H1 (cell line): ENCODE data around the gene MRPS24. TPM values are rescaled to one million over a fixed set of nuclear protein-coding genes. Genes with fewer than 3 reads are reported as not detected.

Source experiments
- CTCF ChIA-PET: fragments of 300-600 bp; sonication (Branson Sonifier 250); formaldehyde crosslinking; loops from one replicate; lab custom pipeline; 2021; ENCODE audit not compliant: partially characterized antibody; lab: Charles Lee
- POLR2A ChIA-PET: fragments of 300-600 bp; sonication (Branson Sonifier 250); formaldehyde crosslinking; loops from one replicate; lab custom pipeline; 2021; ENCODE audit warnings: inconsistent platforms; ENCODE audit not compliant: partially characterized antibody; lab: Charles Lee
- DNase-seq, 2 experiments: peaks; one replicate each; pipeline versions ENCODE4 v3.0.0 to v3.0.0-alpha.2; 2010 to 2022; ENCODE audit warnings: low spot score in 2 of 2, low read depth in 1 of 2, mixed read lengths in 1 of 2
- FAIRE-seq: peaks from 2 replicates; lab custom pipeline; 2011; peaks lifted over from hg19 to GRCh38; lab: Jason Lieb, UNC
- H2AFZ ChIP-seq: 2 replicates; pipeline ENCODE4 v1.8.1; 2012; ENCODE audit warnings: low read length, inconsistent platforms
- H2AK5ac ChIP-seq: 2 replicates; pipeline ENCODE4 v1.6.1; 2013; ENCODE audit warnings: low read depth, low read length
- H2BK120ac ChIP-seq: replicated peaks from 2 replicates; pipeline ENCODE3; 2013; ENCODE audit warnings: low read depth, low read length, inconsistent platforms
- H2BK12ac ChIP-seq: 2 replicates; pipeline ENCODE4 v1.6.1; 2013; ENCODE audit warnings: low read depth, low read length
- H2BK15ac ChIP-seq: 2 replicates; pipeline ENCODE4 v1.6.1; 2013; ENCODE audit warnings: low read length
- H2BK20ac ChIP-seq: 2 replicates; pipeline ENCODE4 v1.6.1; 2013; ENCODE audit warnings: low read length
- H2BK5ac ChIP-seq: 2 replicates; pipeline ENCODE4 v1.6.1; 2013; ENCODE audit warnings: low read depth, low read length
- H3K14ac ChIP-seq: 2 replicates; pipeline ENCODE4 v1.6.1; 2013; ENCODE audit warnings: inconsistent platforms; ENCODE audit not compliant: insufficient read length
- H3K18ac ChIP-seq: 2 replicates; pipeline ENCODE4 v1.6.1; 2013; ENCODE audit warnings: low read length; ENCODE audit errors: extremely low read depth
- H3K23ac ChIP-seq: 2 replicates; pipeline ENCODE4 v1.6.1; 2013; ENCODE audit warnings: inconsistent platforms; ENCODE audit not compliant: insufficient read length
- H3K23me2 ChIP-seq: 2 replicates; pipeline ENCODE4 v1.6.1; 2013; ENCODE audit warnings: low read depth, low read length
- H3K27ac ChIP-seq: 2 replicates; pipeline ENCODE4 v1.6.1; 2011; ENCODE audit warnings: low read depth, low read length, inconsistent platforms
- H3K27me3 ChIP-seq, 4 experiments: replicated peaks in 1 of 4; 1 replicate in 1 of 4; 2 replicates in 3 of 4; pipeline versions ENCODE4 v1.6.1 to v1.8.1; 2011 to 2013; ENCODE audit warnings: low read length in 3 of 4, mild to moderate bottlenecking in 3 of 4, inconsistent platforms in 2 of 4, mixed read lengths in 2 of 4, moderate library complexity in 1 of 4; ENCODE audit not compliant: control insufficient read depth in 3 of 4, insufficient read depth in 3 of 4; ENCODE audit errors: extremely low read depth in 1 of 4
- H3K36me3 ChIP-seq, 4 experiments: 2 replicates each; pipeline versions ENCODE4 v1.6.1 to v1.8.1; 2011 to 2013; ENCODE audit warnings: mild to moderate bottlenecking in 4 of 4, low read length in 3 of 4, moderate library complexity in 2 of 4, control low read depth in 1 of 4, inconsistent platforms in 1 of 4; ENCODE audit not compliant: insufficient read depth in 4 of 4, control insufficient read depth in 2 of 4
- H3K4ac ChIP-seq: replicated peaks from 2 replicates; pipeline ENCODE3; 2013; ENCODE audit warnings: low read length, low read depth, mixed read lengths, inconsistent platforms; ENCODE audit not compliant: insufficient read length
- H3K4me1 ChIP-seq, 4 experiments: replicated peaks in 1 of 4; 1 replicate in 1 of 4; 2 replicates in 3 of 4; pipeline versions ENCODE4 v1.6.1 to v1.8.1; 2011 to 2013; ENCODE audit warnings: low read length in 3 of 4, inconsistent platforms in 2 of 4, mixed read lengths in 1 of 4; ENCODE audit not compliant: insufficient read depth in 4 of 4, control insufficient read depth in 3 of 4
- H3K4me2 ChIP-seq, 2 experiments: 2 replicates each; pipeline versions ENCODE4 v1.6.1 to v1.8.1; 2011 to 2013; ENCODE audit warnings: low read depth in 2 of 2, low read length in 2 of 2, control low read depth in 1 of 2, inconsistent platforms in 1 of 2, mild to moderate bottlenecking in 1 of 2; ENCODE audit not compliant: insufficient read depth in 1 of 2
- H3K4me3 ChIP-seq, 4 experiments: fragments of 200-600, 300-600 bp in 1 of 4; sonication (generic), shearing (Covaris generic), sonication (Bioruptor Twin) in 1 of 4; 2 replicates each; pipeline versions ENCODE4 v1.5.1 to v1.8.1; 2011 to 2016; ENCODE audit warnings: low read length in 4 of 4, low read depth in 3 of 4, control low read depth in 2 of 4, inconsistent platforms in 2 of 4, mild to moderate bottlenecking in 2 of 4, mixed read lengths in 1 of 4, moderate library complexity in 1 of 4; ENCODE audit not compliant: insufficient read depth in 2 of 4; ENCODE audit errors: extremely low read depth in 1 of 4
- H3K56ac ChIP-seq: replicated peaks from 2 replicates; pipeline ENCODE3; 2013; ENCODE audit warnings: low read depth, mild to moderate bottlenecking, mixed read lengths, low read length, inconsistent platforms; ENCODE audit not compliant: insufficient read length
- H3K79me1 ChIP-seq: 2 replicates; pipeline ENCODE4 v1.6.1; 2013; ENCODE audit warnings: low read depth, low read length, control low read depth
- H3K79me2 ChIP-seq, 2 experiments: 2 replicates each; pipeline versions ENCODE4 v1.6.1 to v1.8.1; 2012 to 2013; ENCODE audit warnings: low read length in 2 of 2, mild to moderate bottlenecking in 2 of 2, inconsistent platforms in 1 of 2; ENCODE audit not compliant: insufficient read depth in 2 of 2, control insufficient read depth in 1 of 2
- H3K9ac ChIP-seq, 4 experiments: replicated peaks in 1 of 4; 1 replicate in 1 of 4; 2 replicates in 3 of 4; pipeline versions ENCODE4 v1.6.1 to v1.8.1; 2011 to 2013; ENCODE audit warnings: low read depth in 3 of 4, low read length in 3 of 4, control low read depth in 2 of 4, mild to moderate bottlenecking in 2 of 4, moderate library complexity in 2 of 4, inconsistent platforms in 1 of 4; ENCODE audit errors: extremely low read depth in 1 of 4
- H3K9me3 ChIP-seq, 2 experiments: 2 replicates each; pipeline versions ENCODE4 v1.6.1 to v1.8.1; 2012 to 2013; ENCODE audit warnings: mild to moderate bottlenecking in 2 of 2, moderate library complexity in 2 of 2, control low read depth in 1 of 2, inconsistent platforms in 1 of 2, low read depth in 1 of 2, low read length in 1 of 2, mixed read lengths in 1 of 2; ENCODE audit not compliant: insufficient read depth in 2 of 2
- H4K20me1 ChIP-seq, 2 experiments: replicated peaks in 1 of 2; 2 replicates each; pipeline versions ENCODE3 to v1.8.1; 2011 to 2013; ENCODE audit warnings: inconsistent platforms in 2 of 2, low read length in 2 of 2, mild to moderate bottlenecking in 1 of 2; ENCODE audit not compliant: insufficient read depth in 2 of 2, control insufficient read depth in 1 of 2
- H4K5ac ChIP-seq: 2 replicates; pipeline ENCODE4 v1.6.1; 2013; ENCODE audit warnings: low read length, low read depth, mixed read lengths, inconsistent platforms; ENCODE audit not compliant: insufficient read length
- H4K8ac ChIP-seq: 2 replicates; pipeline ENCODE4 v1.8.0; 2013; ENCODE audit warnings: mild to moderate bottlenecking, moderate library complexity, low read length, inconsistent platforms; ENCODE audit not compliant: insufficient read depth; ENCODE audit errors: extremely low read depth
- H4K91ac ChIP-seq: replicated peaks from 2 replicates; pipeline ENCODE3; 2013; ENCODE audit warnings: low read length, mixed read lengths, inconsistent platforms; ENCODE audit not compliant: insufficient read length
- CTBP2 ChIP-seq: IDR thresholded peaks from 2 replicates; pipeline ENCODE4 v1.7.0; 2011; ENCODE audit warnings: borderline replicate concordance, mild to moderate bottlenecking, moderate library complexity, mixed read lengths, low read length; ENCODE audit not compliant: insufficient read depth, insufficient read length
- JUND ChIP-seq: IDR thresholded peaks from 2 replicates; pipeline ENCODE4 v1.6.1; 2011; ENCODE audit warnings: mild to moderate bottlenecking, improper control_type of control experiment, low read length
- KDM4A ChIP-seq: IDR thresholded peaks from one replicate; pipeline ENCODE4 v1.7.1; 2012; ENCODE audit warnings: low read depth, mild to moderate bottlenecking, moderate library complexity, low read length, inconsistent platforms; ENCODE audit not compliant: severe bottlenecking
- PHF8 ChIP-seq: fragments of 200-600 bp; sonication (generic); conservative IDR thresholded peaks from 2 replicates; pipeline ENCODE4 v1.7.1; 2012; ENCODE audit warnings: low read depth, mild to moderate bottlenecking, inconsistent platforms, low read length, moderate library complexity
- POLR2AphosphoS5 ChIP-seq: IDR thresholded peaks from 2 replicates; pipeline ENCODE4 v1.6.1; 2011; ENCODE audit warnings: low read depth, low read length
- POU5F1 ChIP-seq: IDR thresholded peaks from 2 replicates; pipeline ENCODE4 v1.6.1; 2011; ENCODE audit warnings: low read depth, mild to moderate bottlenecking, low read length, moderate library complexity
- SAP30 ChIP-seq: fragments of 300-600 bp; sonication (generic); IDR thresholded peaks from 2 replicates; pipeline ENCODE4 v1.7.1; 2012; ENCODE audit warnings: low read length, moderate library complexity, mild to moderate bottlenecking, inconsistent platforms; ENCODE audit not compliant: insufficient read depth, insufficient replicate concordance
- SRF ChIP-seq: IDR thresholded peaks from 2 replicates; pipeline ENCODE4 v1.6.1; 2011; ENCODE audit warnings: mild to moderate bottlenecking, low read depth, low read length, moderate library complexity
- TAF1 ChIP-seq: IDR thresholded peaks from 2 replicates; pipeline ENCODE4 v1.6.1; 2011; ENCODE audit warnings: mild to moderate bottlenecking, low read depth, low read length
- YY1 ChIP-seq: IDR thresholded peaks from 2 replicates; pipeline ENCODE4 v1.6.1; 2011; ENCODE audit warnings: low read depth, mild to moderate bottlenecking, low read length
- WGBS, 2 experiments: shearing (Covaris generic) in 1 of 2; methylation state at CpG; one replicate each; pipeline versions ENCODE4 v1.1.6 to v1.1.7; 2013 to 2015; ENCODE audit warnings: low lambda C conversion rate in 2 of 2, mixed read lengths in 2 of 2, inconsistent platforms in 1 of 2, low coverage in 1 of 2, missing lambda C conversion rate in 1 of 2; ENCODE audit not compliant: insufficient replicate concordance in 2 of 2, insufficient coverage in 1 of 2, insufficient read length in 1 of 2; ENCODE audit errors: extremely low coverage in 1 of 2, missing lambda C conversion rate in 1 of 2; 5-methylcytosine and 5-hydroxymethylcytosine counted together
- polyA plus RNA-seq, 7 experiments: library from polyadenylated mRNA; depleted of rRNA in 3 of 7; stranded (reverse) in 5 of 7; unstranded in 2 of 7; fragments of >200 nt in 5 of 7; fragments of 200-250 nt in 2 of 7; gene quantifications; 1 replicate in 5 of 7; 2 replicates in 1 of 7; 4 replicates in 1 of 7; pipeline versions ENCODE4 v1.2.1 to v1.2.3, GENCODE V29; 2011 to 2013; ENCODE audit warnings: missing spikeins in 2 of 7, mixed read lengths in 2 of 7
- total RNA-seq: library from RNA; stranded (reverse); fragmentation: NEBNext Ultra II Directional; extraction: Animal tissue kit (Norgen Biotek cat#: 25700); gene quantifications from 2 replicates; pipeline ENCODE4 v1.2.1, GENCODE V29; 2021

Gene MRPS24
- total and polyA plus RNA-seq, 2 of the 8 experiments (the other 6 are each of a cell fraction or from before 2014, with no cell fraction given): 133 to 347 TPM

GRCh38 chr7:43906331-43907010 lies 37.2 kb upstream of the MRPS24 start, which contains the start of gene URGCP:
TSS of gene URGCP (minus strand) at chr7:43906596. CDS start at chr7:43906575, 21 bp downstream.
- Histone ChIP-seq H3K23me2 (peaks cover 4% of the 10 kb centered on the region; the same call in 1 of the 2 replicates), H2AK5ac (no peak within 1 kb of the TSS), H3K23ac (no peak within 1 kb of the TSS), H3K79me1 (peaks cover 4% of the 10 kb centered on the region; the same call in 1 of the 2 replicates), H2BK5ac (peak within 1 kb of the TSS; percentile 24; the same call in 1 of the 2 replicates), H3K18ac (no peak within 1 kb of the TSS), H3K4me1 (peaks cover 1 to 13% (median 9%) of the 10 kb centered on the region in 4 experiments; a peak in 6 of 7 replicates), H3K56ac (peak within 1 kb of the TSS; percentile 35), H3K4me3 (peak within 1 kb of the TSS; percentile 46 to 83 (median 64)), H2BK20ac (no peak within 1 kb of the TSS), H3K36me3 (no peaks in the 10 kb centered on the region), H2AFZ (0 out of 2 replicates have a peak within 1 kb of the TSS, but pooled peaks have one; percentile 80), H2BK12ac (no peak within 1 kb of the TSS), H3K27me3 (no peaks in the 10 kb centered on the region), H3K79me2 (peaks cover 0 to 36% of the 10 kb centered on the region in 2 experiments; a peak in 3 of 4 replicates), H3K27ac (no peak within 1 kb of the TSS), H3K4ac (peak within 1 kb of the TSS; percentile 93), H3K9me3 (no peaks in the 10 kb centered on the region), H4K8ac (peak within 1 kb of the TSS; percentile 92; the same call in 1 of the 2 replicates), H4K20me1 (peaks cover under 1 to 9% of the 10 kb centered on the region in 2 experiments), H3K4me2 (peak within 1 kb of the TSS; percentile 84 to 95), H2BK15ac (no peak within 1 kb of the TSS), H4K5ac (peak within 1 kb of the TSS; percentile 44), H3K14ac (no peak within 1 kb of the TSS), H3K9ac (peak within 1 kb of the TSS; percentile 61 to 94 (median 70)), H2BK120ac (peak within 1 kb of the TSS; percentile 90), H4K91ac (no peak within 1 kb of the TSS)
- FAIRE-seq: no peak
- ChIA-PET CTCF (interaction anchor here (1.0 kb wide), 1 partner anchor 12 kb away, joined by 3 read pairs; no protein-coding TSS in a partner anchor), POLR2A (interaction anchor here (1.1 to 2.1 kb wide), 5 partner anchors 9 to 37 kb away, joined by 3 to 5 read pairs (median 4); partner anchors contain the start of gene MRPS24)
- peak in 1 of 2 experiments; percentile 71 for DNase-seq
- 2% methylated on average over 15 of the region's 73 CpGs; no CpG with 5 or more reads in 1 of the 2 experiments for WGBS, 2 experiments
- TF ChIP-seq TAF1: peak; percentile 15; the same call in 1 of the 2 replicates
- peak; percentile 80 for TF ChIP-seq KDM4A
- TF ChIP-seq JUND: no peak
- peak; percentile 32; the same call in 1 of the 2 replicates for TF ChIP-seq YY1
- TF ChIP-seq POLR2AphosphoS5: peak; percentile 26; the same call in 1 of the 2 replicates
- TF ChIP-seq POU5F1: 0 out of 2 replicates have a peak, but pooled peaks have one; percentile 10
- no peak for TF ChIP-seq CTBP2
- no peak for TF ChIP-seq SAP30
- TF ChIP-seq SRF: no peak
- TF ChIP-seq PHF8: peak; percentile 66
